Activated CD8-positive, alpha-beta T cell treated with anti-CD3 and anti-CD28 coated beads, Interleukin-2, amount 10 ng/mL, durations not matched to agents 7 days and 5 days (primary cell): ENCODE measurements around the gene COL9A3. TPM values are rescaled to one million over a fixed set of nuclear protein-coding genes. Genes with fewer than 3 reads are reported as not detected.

Experiments
- ATAC-seq: fragments of 150-1000 bp; cut with Tn5 transposase; one replicate; pipeline ENCODE4 v1.10.0; 2021; ENCODE audit warnings: moderate library complexity
- CTCF ChIA-PET: fragments of 350-600 bp; sonication (Branson Sonifier 250); formaldehyde crosslinking; loops from one replicate; lab custom pipeline; 2021; ENCODE audit warnings: antibody characterized with exemption; lab: Charles Lee
- POLR2A ChIA-PET: fragments of 350-600 bp; sonication (Branson Sonifier 250); formaldehyde crosslinking; loops from one replicate; lab custom pipeline; 2021; ENCODE audit warnings: antibody characterized with exemption; lab: Charles Lee
- DNase-seq: peaks from one replicate; pipeline ENCODE4 v3.0.0-alpha.2; 2020
- H3K27ac Mint-ChIP-seq: one replicate; pipeline ENCODE4 v1.8.0; 2021; ENCODE audit warnings: mild to moderate bottlenecking, mixed read lengths
- H3K27me3 Mint-ChIP-seq: one replicate; pipeline ENCODE4 v1.8.0; 2021; ENCODE audit warnings: low read depth, mixed read lengths
- H3K36me3 Mint-ChIP-seq: one replicate; pipeline ENCODE4 v1.8.0; 2021; ENCODE audit warnings: low read depth, mixed read lengths
- H3K4me1 Mint-ChIP-seq: one replicate; pipeline ENCODE4 v1.8.0; 2021; ENCODE audit warnings: low read depth, mixed read lengths
- H3K4me3 Mint-ChIP-seq: one replicate; pipeline ENCODE4 v1.8.0; 2021; ENCODE audit warnings: mild to moderate bottlenecking, mixed read lengths
- H3K9me3 Mint-ChIP-seq: one replicate; pipeline ENCODE4 v1.8.0; 2022; ENCODE audit warnings: mixed read lengths; ENCODE audit not compliant: insufficient read depth
- total RNA-seq, 2 experiments: library from RNA; stranded (reverse); gene quantifications; one replicate each; pipeline ENCODE4 v1.2.3, GENCODE V29; 2021

COL9A3 gene
- total RNA-seq, 2 experiments from 2014 or later = not detected

DNA sequence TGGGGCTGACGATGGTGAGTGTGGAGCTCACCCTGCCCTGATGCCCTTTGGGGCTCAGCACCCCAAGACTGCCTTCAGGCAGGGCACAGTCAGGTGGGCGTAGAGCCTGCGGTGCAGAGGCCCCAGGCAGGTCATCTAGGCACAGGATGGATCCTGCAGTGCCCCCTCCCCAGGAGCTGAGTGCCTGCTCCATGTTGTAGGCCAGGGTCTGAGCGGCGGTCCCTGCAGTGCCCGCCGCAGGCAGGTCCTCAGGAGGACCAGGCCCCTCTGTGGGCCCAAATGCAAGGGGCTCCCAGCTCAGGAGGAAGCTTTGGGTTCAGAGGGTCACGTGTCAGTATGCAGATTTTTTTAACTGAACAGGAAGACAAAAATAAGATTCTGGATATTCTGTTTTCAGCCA, 17.8 kb upstream of the COL9A3 start:
- Mint-ChIP-seq H3K4me1 (peaks cover 36% of the 10 kb centered on the region), H3K36me3 (peaks cover 27% of the 10 kb centered on the region), H3K27ac (no peak overlapping the region), H3K9me3 (no peaks in the 10 kb centered on the region), H3K27me3 (no peaks in the 10 kb centered on the region), H3K4me3 (no peak overlapping the region)
- CTCF ChIA-PET = no interaction called here
- no peak for DNase-seq
- POLR2A ChIA-PET = no interaction called here
- no peak for ATAC-seq

DNA sequence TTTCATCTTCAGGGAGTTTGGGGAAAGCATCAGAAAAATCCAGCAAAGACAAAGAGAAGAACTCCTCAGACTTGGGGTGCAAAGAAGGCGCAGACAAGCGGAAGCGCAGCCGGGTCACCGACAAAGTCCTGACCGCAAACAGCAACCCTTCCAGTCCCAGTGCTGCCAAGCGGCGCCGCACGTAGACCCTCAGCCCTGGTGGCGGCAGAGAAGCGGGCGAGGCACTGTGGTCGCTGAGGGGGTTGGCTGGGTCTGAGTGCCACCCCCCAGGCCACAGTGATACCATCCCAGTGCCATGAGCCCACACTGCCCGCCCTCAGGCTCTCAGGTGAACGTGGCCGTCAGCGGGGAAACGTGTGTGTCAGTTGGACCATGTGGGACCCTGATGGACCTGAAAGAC, 17.4 kb upstream of the COL9A3 start:
- no peak for DNase-seq
- Mint-ChIP-seq H3K36me3 (peaks cover 27% of the 10 kb centered on the region), H3K4me3 (no peak overlapping the region), H3K9me3 (no peaks in the 10 kb centered on the region), H3K27ac (peak overlapping the region; percentile 9), H3K4me1 (peaks cover 40% of the 10 kb centered on the region), H3K27me3 (no peaks in the 10 kb centered on the region)
- ATAC-seq = no peak
- POLR2A ChIA-PET = no interaction called here
- CTCF ChIA-PET = no interaction called here

- Mint-ChIP-seq H3K27ac (no peak overlapping the region), H3K9me3 (no peaks in the 10 kb centered on the region), H3K36me3 (peaks cover 27% of the 10 kb centered on the region), H3K4me3 (no peak overlapping the region), H3K4me1 (peaks cover 36% of the 10 kb centered on the region), H3K27me3 (no peaks in the 10 kb centered on the region)
- ChIA-PET POLR2A (no interaction called here), CTCF (no interaction called here)
- ATAC-seq (no peak), DNase-seq (no peak)
Measured at GRCh38 chr20:62799873-62800272, 17.0 kb upstream of the COL9A3 start.

GRCh38 chr20:62800314-62801259, 16.3 kb upstream of the COL9A3 start:
- ChIA-PET POLR2A (interaction anchor here (1.5 kb wide), 1 partner anchor 99 kb away, joined by 3 read pairs; no protein-coding TSS in a partner anchor), CTCF (no interaction called here)
- Mint-ChIP-seq H3K36me3 (peaks cover 27% of the 10 kb centered on the region), H3K4me3 (no peak overlapping the region), H3K9me3 (no peaks in the 10 kb centered on the region), H3K27ac (no peak overlapping the region), H3K4me1 (peaks cover 35% of the 10 kb centered on the region), H3K27me3 (no peaks in the 10 kb centered on the region)
- ATAC-seq (no peak), DNase-seq (no peak)

GRCh38 chr20:62801284-62802010, 15.4 kb upstream of the COL9A3 start:
- POLR2A ChIA-PET = interaction anchor here (1.5 kb wide), 1 partner anchor 100 kb away, joined by 3 read pairs; no protein-coding TSS in a partner anchor
- peaks cover 29% of the 10 kb centered on the region for H3K36me3 Mint-ChIP-seq
- DNase-seq (no peak), ATAC-seq (no peak)
- peaks cover 39% of the 10 kb centered on the region for H3K4me1 Mint-ChIP-seq
- H3K27me3 Mint-ChIP-seq = no peaks in the 10 kb centered on the region
- H3K27ac Mint-ChIP-seq = no peak overlapping the region
- H3K4me3 Mint-ChIP-seq = no peak overlapping the region
- CTCF ChIA-PET = no interaction called here
- H3K9me3 Mint-ChIP-seq = no peaks in the 10 kb centered on the region

- Mint-ChIP-seq H3K27ac (no peak overlapping the region), H3K4me3 (no peak overlapping the region), H3K27me3 (no peaks in the 10 kb centered on the region), H3K9me3 (no peaks in the 10 kb centered on the region), H3K36me3 (peaks cover 31% of the 10 kb centered on the region), H3K4me1 (peaks cover 42% of the 10 kb centered on the region)
- ATAC-seq = no peak
- ChIA-PET POLR2A (no interaction called here), CTCF (no interaction called here)
- DNase-seq = no peak
Measured at GRCh38 chr20:62802026-62802712, 14.7 kb upstream of the COL9A3 start.

DNA sequence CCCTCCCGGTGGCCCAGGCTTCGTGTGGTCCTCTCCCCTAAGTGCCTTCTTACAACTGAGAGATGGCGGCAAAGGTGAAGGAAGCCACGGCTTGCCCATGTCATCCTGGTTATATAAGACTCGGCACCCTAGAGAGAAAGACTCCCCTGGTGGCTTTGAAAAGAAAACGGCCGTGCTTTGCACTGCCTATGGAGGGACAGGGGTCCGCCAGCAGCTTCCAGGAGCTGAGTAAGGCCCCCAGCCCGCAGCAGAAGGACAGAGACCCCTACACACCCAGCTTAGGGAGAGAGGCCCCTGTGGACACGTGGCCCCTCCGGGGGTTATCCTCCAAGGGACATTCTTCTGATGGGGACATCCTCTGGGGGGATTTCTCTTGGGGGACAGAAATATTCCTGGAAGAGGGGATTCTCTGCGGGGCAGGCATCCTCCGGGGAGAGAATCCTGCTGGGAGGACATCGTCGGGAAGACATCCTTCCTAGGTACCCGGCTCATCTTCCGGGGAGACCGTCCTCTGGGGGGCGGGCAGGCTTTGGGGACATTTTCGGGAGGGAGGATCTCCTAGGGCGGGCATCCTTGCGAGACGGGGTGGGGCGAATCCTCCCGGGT, 12.7 kb upstream of the COL9A3 start:
- peak overlapping the region; percentile 93 for H3K4me3 Mint-ChIP-seq
- ChIA-PET CTCF (interaction anchor here (1.0 to 1.1 kb wide), 2 partner anchors 10 to 152 kb away, joined by 3 to 4 read pairs; no protein-coding TSS in a partner anchor), POLR2A (interaction anchor here (0.8 to 2.3 kb wide), 2 partner anchors 9 to 162 kb away, joined by 3 to 21 read pairs; partner anchors contain the start of genes MRGBP and SLCO4A1)
- H3K9me3 Mint-ChIP-seq = no peaks in the 10 kb centered on the region
- H3K4me1 Mint-ChIP-seq = peaks cover 38% of the 10 kb centered on the region
- H3K27me3 Mint-ChIP-seq = no peaks in the 10 kb centered on the region
- ATAC-seq = peak; percentile 46
- peaks cover 26% of the 10 kb centered on the region for H3K36me3 Mint-ChIP-seq
- peak; percentile 46 for DNase-seq
- peak overlapping the region; percentile 90 for H3K27ac Mint-ChIP-seq

GRCh38 chr20:62804627-62805154, 12.2 kb upstream of the COL9A3 start, which contains the start of gene OGFR:
Gene OGFR (plus strand): TSS chr20:62804835. CDS start chr20:62804860, 25 bp downstream.
- peaks cover 35% of the 10 kb centered on the region for H3K4me1 Mint-ChIP-seq
- ChIA-PET CTCF (interaction anchor here (1.0 to 2.3 kb wide), 2 partner anchors 10 to 153 kb away, joined by 4 to 6 read pairs; no protein-coding TSS in a partner anchor), POLR2A (interaction anchor here (1.1 to 2.3 kb wide), 2 partner anchors 10 to 12 kb away, joined by 3 to 21 read pairs; partner anchors contain the start of genes COL9A3 and MRGBP)
- no peaks in the 10 kb centered on the region for H3K9me3 Mint-ChIP-seq
- H3K27ac Mint-ChIP-seq = peak within 1 kb of the TSS; percentile 96
- H3K36me3 Mint-ChIP-seq = peaks cover 26% of the 10 kb centered on the region
- peak; percentile 66 for ATAC-seq
- peak; percentile 81 for DNase-seq
- no peaks in the 10 kb centered on the region for H3K27me3 Mint-ChIP-seq
- peak within 1 kb of the TSS; percentile 93 for H3K4me3 Mint-ChIP-seq

DNA sequence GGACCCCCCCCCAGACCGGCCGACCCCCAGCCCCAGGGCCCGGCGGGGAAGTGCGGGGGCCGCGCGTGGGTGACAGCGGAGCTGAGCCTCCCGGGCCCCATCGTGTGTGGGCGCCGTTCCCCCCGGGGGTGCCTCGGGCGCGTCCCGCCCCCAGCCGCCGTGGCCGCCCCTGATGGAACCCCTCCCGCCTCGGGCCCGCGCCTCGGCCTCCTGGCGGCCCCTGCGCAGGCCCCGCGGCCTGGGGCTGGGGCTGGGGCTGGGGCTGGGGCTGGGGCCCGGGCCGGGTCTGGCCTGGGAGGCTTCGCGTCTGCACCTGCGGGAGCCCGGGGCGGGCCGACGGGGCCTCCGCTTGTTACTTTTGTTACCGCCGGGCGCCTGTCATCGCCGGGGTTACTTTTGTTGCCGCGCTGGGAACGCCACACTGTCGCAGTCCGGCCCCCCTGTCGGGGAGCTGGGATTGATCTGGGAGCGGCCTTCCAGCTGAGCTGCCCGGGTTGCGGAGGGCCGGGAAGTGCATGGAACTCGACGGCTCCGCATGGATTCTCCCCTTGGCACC, 11.6 kb upstream of the COL9A3 start:
- Mint-ChIP-seq H3K36me3 (peaks cover 26% of the 10 kb centered on the region), H3K27me3 (no peaks in the 10 kb centered on the region), H3K9me3 (no peaks in the 10 kb centered on the region), H3K4me3 (peak overlapping the region; percentile 82), H3K27ac (peak overlapping the region; percentile 55), H3K4me1 (peaks cover 35% of the 10 kb centered on the region)
- CTCF ChIA-PET = interaction anchor here (1.0 to 2.3 kb wide), 3 partner anchors 11 to 153 kb away, joined by 3 to 6 read pairs (median 4); no protein-coding TSS in a partner anchor
- ATAC-seq (peak; percentile 17), DNase-seq (no peak)
- POLR2A ChIA-PET = interaction anchor here (1.1 to 2.3 kb wide), 2 partner anchors 10 to 11 kb away, joined by 3 to 21 read pairs; partner anchors contain the start of genes COL9A3 and MRGBP

- DNase-seq (no peak), ATAC-seq (peak; percentile 2)
- Mint-ChIP-seq H3K27me3 (no peaks in the 10 kb centered on the region), H3K36me3 (peaks cover 23% of the 10 kb centered on the region), H3K9me3 (no peaks in the 10 kb centered on the region), H3K4me3 (peak overlapping the region; percentile 82), H3K27ac (peak overlapping the region; percentile 69), H3K4me1 (peaks cover 35% of the 10 kb centered on the region)
- ChIA-PET CTCF (interaction anchor here (1.5 to 2.3 kb wide), 2 partner anchors 11 to 14 kb away, joined by 3 to 6 read pairs; no protein-coding TSS in a partner anchor), POLR2A (interaction anchor here (1.1 to 2.3 kb wide), 2 partner anchors 11 kb away, joined by 3 to 21 read pairs; partner anchors contain the start of genes COL9A3 and MRGBP)
Measured at GRCh38 chr20:62805711-62806382, 11.0 kb upstream of the COL9A3 start.
